Measurements from ENCODE around the gene LMTK3. TPM values are rescaled to one million over a fixed set of nuclear protein-coding genes. Genes with fewer than 3 reads are reported as not detected.

The LMTK3 gene
- total RNA-seq, 4 donors from 2014 or later, result 0.12 to 0.47 (median 0.39) TPM

- DNase-seq (ENCODE audit: low spot score), result no peak
- ATAC-seq (ENCODE audit: low FRiP score), result no peak
- TF ChIP-seq, protein P1, sequence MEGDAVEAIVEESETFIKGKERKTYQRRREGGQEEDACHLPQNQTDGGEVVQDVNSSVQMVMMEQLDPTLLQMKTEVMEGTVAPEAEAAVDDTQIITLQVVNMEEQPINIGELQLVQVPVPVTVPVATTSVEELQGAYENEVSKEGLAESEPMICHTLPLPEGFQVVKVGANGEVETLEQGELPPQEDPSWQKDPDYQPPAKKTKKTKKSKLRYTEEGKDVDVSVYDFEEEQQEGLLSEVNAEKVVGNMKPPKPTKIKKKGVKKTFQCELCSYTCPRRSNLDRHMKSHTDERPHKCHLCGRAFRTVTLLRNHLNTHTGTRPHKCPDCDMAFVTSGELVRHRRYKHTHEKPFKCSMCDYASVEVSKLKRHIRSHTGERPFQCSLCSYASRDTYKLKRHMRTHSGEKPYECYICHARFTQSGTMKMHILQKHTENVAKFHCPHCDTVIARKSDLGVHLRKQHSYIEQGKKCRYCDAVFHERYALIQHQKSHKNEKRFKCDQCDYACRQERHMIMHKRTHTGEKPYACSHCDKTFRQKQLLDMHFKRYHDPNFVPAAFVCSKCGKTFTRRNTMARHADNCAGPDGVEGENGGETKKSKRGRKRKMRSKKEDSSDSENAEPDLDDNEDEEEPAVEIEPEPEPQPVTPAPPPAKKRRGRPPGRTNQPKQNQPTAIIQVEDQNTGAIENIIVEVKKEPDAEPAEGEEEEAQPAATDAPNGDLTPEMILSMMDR (IDR thresholded peaks at IDR 0.05), result no peak
Observed at GRCh38 chr19:48473161-48473966, 38.3 kb downstream of the LMTK3 start.

- TF ChIP-seq, protein P1 (IDR thresholded peaks at IDR 0.05), result no peak
- no peak for DNase-seq (ENCODE audit: low spot score)
- ATAC-seq (ENCODE audit: low FRiP score), result no peak
Observed at GRCh38 chr19:48471836-48472235, 39.8 kb downstream of the LMTK3 start.

DNA sequence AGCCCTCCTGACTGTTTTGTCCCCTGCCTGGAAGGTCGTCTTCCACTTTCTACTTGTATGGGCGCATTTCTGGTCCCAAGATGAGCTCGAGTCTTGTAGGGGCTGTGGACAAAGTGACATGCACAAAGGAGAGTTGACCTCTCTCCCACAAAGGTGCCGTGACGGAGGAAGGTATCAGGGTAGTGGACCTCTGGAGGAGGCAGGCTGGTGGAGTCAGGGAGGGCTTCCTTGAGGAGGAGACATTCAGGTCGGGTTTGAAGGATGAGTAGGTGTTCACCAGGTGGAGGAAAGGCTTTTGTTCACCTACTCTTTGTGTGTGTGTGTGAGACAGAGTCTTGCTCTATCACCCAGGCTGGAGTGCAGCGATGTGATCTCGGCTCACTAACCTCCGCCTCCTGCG, 40.8 kb downstream of the LMTK3 start:
- ATAC-seq (ENCODE audit: low FRiP score) (no peak), DNase-seq (ENCODE audit: low spot score) (no peak)
- TF ChIP-seq, protein P1 (IDR thresholded peaks at IDR 0.05), result no peak

DNA sequence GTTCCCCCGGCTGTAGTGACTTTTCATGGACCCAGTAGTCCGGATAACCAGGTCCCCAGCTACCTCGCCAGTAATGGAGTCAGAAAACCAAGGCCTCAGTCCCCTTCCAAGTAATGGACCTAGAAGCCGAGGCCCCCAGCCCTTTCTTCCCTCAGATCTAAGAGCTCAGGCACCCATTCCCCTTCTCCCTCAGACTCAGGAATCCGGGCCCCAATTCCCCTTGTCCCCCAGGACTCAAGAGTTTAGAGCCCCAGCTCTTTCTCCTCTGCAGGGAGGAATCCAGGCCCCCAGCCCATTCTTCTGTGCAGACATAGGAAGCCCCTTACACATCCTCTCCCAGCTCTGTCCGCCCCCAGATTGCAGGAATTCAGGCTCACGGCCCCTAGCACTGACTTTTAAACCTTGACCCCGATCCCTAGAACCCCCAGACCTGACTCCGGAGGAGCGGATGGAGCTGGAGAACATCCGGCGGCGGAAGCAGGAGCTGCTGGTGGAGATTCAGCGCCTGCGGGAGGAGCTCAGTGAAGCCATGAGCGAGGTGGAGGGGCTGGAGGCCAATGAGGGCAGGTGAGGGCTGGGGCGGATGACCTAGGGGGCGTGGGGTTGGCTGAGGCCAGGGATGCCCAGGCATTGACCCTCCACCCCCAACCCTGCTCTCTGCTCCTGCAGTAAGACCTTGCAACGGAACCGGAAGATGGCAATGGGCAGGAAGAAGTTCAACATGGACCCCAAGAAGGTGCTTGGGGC, 41.5 kb downstream of the LMTK3 start:
- ATAC-seq (ENCODE audit: low FRiP score) (no peak), DNase-seq (ENCODE audit: low spot score) (no peak)
- TF ChIP-seq, protein P1 (IDR thresholded peaks at IDR 0.05), result no peak

DNA sequence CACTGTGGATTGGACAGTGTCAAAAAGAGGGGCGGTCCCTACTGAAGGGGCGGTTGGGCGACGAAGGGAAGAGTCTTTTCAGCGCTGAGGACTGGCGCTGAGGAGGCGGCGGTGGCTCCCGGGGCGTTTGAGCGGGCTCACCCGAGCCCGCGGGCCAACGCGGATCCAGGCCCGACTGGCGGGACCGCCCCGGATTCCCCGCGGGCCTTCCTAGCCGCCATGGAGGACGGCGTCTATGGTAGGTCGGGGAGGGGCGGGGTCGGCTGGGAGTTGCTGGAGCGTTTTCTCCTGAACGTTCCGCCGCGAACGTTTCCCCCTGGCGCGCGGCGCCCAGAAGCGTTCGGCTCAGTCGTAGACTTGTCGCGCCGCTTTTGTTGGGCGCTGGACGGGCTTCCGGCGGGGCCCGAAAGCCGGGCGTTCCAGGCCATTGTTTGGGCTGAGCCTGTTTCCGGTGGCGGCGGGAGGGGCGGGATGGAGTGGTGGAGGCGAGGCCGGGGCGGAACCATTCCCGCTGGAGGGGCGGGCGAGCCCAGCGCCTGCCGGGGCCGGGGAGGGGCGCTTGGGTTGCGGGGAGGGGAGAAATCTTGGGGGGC, 42.2 kb downstream of the LMTK3 start, which contains the start of gene CYTH2:
Gene CYTH2, plus strand, starts transcription at position 81 of the 593 bp plus-strand sequence. Its CDS starts 139 bp downstream, at position 220.
- ATAC-seq (ENCODE audit: low FRiP score) (peak; percentile 56), DNase-seq (ENCODE audit: low spot score) (peak; percentile 71)
- TF ChIP-seq, protein P1 (IDR thresholded peaks at IDR 0.05), result no peak

DNA sequence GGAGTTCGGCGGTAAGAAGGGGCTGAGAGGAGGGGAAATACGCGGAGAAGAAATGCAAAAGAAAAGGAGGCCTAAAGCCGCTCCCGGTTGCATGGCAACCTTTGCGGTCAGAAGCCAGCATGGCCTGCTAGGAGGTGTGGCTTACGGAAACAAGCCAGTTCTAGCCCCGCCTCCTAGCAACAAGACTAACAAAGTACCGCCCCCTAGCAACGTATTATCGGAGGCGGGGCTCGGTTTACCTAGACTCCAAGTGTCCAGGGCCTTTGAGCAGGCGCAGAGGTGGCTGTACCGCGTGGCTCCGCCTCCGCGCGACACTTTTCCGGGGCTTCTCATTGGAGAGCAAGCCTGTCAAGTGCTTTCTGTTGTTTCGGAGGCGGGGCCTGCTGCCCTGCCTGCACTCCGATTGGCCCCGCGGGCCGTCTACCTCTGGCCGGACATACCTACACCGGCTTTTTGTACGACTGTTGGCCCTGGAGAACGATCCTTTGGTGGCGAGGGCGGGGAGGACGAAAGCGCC, 42.8 kb downstream of the LMTK3 start:
- DNase-seq (ENCODE audit: low spot score) (peak; percentile 93), ATAC-seq (ENCODE audit: low FRiP score) (peak; percentile 97)
- TF ChIP-seq, protein P1 (IDR thresholded peaks at IDR 0.05), result no peak
